ENCODE measurements around the gene TNFRSF18.
A peak's percentile ranks its signal among the peaks of the same experiment; 100 is the strongest.
"Not testable (repeated sequence)": the region's sequence is repeated elsewhere in the genome, so short reads cannot be mapped to it uniquely, and the experiment has no call there.

TNFRSF18 gene

GRCh38 chr1:1206376-1206965 is at the start of gene TNFRSF18:
Gene TNFRSF18 (minus strand): TSS chr1:1206592. CDS start chr1:1206571, 21 bp downstream.
- no peak for DNase-seq

- DNase-seq, result no peak
Measured at GRCh38 chr1:1255611-1256010, 49.2 kb upstream of the TNFRSF18 start.

DNA sequence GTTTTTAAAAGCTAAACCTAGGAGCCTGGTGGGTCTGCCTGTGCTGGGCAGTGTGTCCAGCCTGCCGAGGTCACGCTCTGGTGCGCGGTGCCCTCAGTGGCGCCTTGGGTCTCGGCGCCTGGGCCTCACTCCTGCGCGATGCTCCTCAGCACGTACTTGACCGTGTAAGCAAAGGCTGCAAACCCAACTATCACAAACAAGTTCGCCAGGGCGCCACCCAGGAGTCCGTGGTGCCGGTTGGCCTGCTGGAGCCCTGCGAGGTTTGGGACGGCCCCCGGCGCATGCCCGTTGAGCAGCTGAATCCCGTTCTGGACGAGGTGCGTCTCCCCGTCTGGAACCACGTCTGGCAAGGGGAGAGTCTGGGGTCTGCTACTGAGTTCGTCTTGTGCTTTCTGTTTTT is 48.7 kb upstream of the TNFRSF18 start:
- DNase-seq, result no peak

DNA sequence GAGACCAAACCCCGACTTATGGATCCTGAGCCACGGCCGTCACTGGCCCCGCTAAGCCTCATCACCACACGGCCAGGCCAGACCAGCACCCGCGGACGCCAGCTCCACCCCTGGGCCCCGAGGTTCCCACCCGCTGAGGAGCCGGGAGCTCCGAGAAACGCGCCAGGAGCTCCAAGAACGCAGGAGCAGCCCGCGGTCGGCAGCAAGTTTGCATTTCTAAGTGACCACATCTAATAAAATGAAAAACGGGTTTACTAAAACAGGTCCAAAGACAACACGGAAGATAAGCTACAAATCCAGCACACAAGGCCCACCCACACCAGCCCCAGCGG is 48.2 kb upstream of the TNFRSF18 start:
- DNase-seq, result no peak

- DNase-seq, result no peak
Measured at GRCh38 chr1:1253972-1254666, 47.7 kb upstream of the TNFRSF18 start.

DNA sequence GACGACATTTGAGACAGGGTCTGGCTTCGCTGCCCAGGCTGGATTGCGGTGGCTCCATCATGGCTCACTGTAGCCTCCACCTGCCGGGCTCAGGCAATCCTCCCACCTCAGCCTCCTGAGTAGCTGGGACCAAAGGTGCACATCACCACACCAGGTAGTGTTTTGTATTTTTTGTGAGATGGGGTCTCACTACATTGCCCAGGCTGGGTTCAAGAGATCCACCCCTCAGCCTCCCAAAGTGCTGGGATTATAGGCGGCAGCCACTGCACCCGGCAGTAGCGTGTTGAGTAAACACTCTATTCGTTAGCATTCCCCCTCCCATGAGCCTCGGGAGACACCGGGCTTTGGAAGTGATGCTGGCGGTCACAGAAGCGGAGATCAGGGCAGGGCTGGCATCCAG is 46.9 kb upstream of the TNFRSF18 start:
- no peak for DNase-seq

DNA sequence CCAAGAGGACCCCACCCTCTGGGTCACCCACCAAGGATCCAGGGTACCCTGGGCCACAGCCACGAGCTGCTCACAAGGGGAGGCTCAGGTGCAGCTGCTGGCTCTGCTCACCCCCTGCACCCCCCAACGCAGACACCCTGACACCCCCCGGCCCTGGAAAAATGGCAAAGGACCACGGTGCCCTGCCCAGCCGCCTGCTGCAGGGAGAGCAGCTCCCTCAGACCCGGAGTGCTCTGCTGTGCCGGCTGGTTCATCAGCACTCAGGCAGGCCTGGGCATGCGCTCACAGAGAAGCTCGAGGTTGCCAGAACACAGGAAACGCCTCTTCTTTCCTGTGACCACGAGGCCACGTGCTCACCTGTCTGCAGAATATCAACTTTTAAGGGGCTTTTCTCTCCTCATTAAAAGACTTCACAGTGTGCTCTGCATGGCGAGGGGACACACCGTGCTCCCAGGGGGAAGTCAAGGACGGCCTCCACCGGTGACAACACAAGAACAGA is 44.4 kb upstream of the TNFRSF18 start:
- peak; percentile 14 for DNase-seq

DNA sequence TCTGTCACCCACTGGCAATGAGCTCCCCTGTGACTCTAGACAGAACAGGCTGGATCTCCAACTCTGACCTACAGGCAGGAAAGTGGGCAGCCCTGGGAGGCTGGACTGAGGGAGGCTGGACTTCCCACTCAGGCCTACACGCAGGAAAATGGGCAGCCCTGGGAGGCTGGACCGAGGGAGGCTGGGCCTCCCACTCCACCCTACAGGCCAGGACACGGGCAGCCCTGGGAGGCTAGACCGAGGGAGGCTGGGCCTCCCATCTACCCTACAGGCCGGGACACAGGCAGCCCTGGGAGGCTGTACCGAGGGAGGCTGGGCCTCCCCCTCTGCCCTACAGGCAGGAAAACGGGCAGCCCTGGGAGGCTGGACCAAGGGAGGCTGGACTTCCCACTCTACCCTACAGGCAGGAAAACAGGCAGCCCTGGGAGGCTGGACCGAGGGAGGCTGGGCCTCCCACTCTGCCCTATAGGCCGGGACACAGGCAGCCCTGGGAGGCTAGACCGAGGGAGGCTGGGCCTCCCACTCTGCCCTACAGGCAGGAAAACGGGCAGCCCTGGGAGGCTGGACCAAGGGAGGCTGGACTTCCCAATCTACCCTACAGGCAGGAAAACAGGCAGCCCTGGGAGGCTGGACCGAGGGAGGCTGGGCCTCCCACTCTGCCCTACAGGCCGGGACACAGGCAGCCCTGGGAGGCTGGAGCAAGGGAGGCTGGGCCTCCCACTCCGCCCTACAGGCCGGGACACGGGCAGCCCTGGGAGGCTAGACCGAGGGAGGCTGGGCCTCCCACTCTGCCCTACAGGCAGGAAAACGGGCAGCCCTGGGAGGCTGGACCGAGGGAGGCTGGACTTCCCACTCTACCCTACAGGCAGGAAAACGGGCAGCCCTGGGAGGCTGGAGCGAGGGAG is 41.9 kb upstream of the TNFRSF18 start:
- not testable (repeated sequence) for DNase-seq

DNA sequence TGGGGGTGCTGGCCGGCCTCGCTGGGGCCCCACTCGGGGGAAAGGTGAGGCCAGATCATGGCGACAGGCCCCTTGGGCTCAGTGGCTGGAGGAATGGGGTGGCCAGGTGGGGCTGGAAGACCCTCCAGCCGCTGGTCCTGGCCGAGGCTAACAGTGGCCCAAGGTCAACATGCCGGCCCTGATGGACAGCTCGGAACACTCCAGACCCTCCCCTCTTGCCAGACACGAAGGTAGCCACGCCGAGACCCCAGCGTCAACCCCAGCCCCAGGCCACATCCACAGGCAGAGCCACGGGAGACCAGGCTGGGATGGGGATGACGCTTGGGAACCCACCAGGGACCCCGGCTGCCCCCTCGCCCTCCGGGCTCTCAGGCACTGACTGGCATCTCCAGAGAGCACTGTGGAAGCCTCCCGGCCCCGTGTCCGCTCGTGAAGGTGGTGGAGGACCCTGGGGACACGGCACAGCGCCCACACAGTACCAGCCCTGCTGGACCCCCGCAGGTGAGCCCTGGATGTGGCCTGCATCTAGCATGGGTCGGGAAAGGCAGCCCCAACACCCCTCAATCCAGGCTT is 41.0 kb upstream of the TNFRSF18 start:
- no peak for DNase-seq

DNA sequence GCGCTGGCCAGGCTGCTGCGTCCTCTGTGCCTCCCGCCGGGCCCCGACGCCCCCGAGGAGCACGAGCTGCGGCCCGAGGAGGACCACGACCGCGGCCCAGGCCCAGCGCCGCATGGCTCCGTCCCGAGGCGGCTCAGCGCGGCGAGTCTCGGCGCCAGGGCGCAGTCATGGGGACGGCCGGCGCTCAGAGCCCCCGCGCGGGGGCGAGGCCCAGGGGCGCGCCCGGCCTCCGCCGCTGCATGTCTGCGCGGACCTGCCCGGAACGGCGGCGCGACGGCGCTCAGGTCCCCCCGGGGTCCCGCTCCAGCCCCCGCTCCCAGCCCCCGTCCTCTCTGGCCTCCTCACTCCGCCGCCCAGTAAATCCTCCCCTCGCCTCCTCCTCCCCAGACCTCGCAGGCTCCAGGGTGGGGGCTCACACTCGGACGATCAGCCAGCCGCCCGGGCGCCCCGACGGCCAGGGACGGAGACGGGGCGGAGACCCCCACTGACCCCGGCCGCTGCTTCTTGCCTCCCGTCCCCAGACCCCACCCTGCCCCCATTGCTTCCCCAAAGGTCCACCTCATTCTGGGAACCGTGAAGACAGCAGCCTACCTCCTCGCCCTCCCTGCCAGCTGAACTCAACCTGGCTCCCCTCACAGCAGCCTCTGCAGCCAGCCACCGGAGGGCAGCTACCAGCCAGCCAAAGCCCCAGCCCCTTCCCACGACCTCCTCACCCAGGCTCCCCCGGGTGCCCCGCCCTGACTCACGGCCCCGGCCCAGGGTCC is 40.4 kb upstream of the TNFRSF18 start, which contains the start of gene C1QTNF12:
TSS of gene C1QTNF12 (minus strand) at position 146 of the 764 bp plus-strand sequence. CDS start at position 114, 32 bp downstream.
- DNase-seq, result no peak

- DNase-seq, result no peak
Measured at GRCh38 chr1:1245817-1246576, 39.6 kb upstream of the TNFRSF18 start.

DNA sequence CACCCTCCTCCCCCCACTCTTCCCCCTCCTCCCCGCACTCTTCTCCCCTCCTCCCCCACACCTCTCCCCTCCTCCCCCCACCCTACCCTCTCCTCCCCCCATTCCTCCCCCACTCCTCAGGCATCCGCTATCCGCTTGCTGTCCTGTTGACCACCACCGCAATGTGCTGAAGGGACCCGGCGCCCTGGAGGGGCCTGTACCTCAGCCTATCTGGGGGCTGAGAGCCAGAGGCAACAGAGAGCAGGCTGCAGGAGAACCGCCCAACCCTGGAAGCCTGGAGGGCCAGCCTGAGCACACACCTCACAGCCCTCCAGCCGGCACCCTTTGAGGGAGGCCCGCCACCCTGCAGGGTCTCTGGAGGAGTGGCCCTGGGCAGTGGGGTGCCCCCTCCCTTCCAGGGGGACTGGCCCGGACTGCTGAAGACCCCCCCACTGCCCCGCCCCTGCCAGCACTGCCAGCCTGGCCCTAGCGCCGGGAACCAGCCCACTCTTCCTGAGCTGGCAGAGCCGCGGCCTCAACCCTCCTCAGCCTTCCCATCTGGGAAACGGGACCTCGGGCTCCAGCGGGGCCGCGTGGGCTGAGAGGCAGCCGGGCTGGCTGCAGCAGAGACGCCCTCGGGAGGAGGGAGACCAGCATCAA is 38.9 kb upstream of the TNFRSF18 start:
- DNase-seq, result no peak

DNA sequence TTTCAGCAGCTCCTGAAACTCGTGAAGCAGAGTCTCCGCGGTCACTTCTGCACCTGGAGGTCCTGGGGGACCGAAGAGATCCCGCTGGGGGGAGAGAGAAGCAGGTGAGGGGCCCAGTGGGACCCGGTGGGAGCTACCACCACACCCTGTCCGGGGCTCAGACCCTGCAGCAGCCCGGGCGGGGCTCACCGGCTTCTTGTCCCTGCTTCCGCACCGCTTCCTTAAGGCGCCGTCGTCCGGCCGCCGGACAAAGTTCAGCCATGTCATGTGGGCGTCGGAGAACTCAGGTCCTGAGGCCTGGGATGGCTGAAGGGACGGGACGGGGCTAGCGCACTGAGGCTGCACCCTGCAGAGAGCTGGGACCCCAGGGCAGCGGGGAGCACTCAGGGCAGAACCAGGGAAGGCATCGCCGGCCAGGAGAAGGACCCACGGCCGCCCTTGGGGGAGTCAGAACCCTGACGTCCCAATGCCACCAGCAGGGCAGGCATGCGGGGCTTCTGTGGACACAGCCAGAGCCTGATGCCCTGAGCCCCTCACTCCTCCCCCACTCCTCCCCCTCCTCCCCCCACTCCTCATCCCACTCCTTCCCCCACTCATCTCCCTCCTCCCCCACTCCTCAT is 37.9 kb upstream of the TNFRSF18 start:
- DNase-seq, result no peak

DNA sequence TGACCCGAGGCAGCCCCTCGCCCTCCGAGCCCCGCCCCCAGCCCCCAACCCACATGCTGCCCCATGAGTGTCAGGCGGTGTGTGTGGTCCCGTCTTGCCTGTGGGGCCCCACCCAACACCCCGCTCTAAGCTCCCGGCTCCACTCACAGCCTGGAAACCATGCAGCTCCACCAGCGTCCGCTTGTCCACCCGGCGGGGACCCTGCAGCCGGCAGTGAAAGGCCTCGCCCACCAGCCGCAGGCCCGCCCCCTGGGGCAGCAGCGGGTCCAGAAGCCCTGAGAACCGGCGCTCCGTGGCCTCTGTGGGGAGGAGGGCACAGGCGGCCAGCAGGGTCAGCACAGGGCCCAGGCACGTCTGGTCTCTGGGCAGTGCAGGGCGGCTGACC is 37.4 kb upstream of the TNFRSF18 start:
- DNase-seq, result no peak

GRCh38 chr1:1243266-1243660 is 36.9 kb upstream of the TNFRSF18 start:
- DNase-seq, result no peak

GRCh38 chr1:1242461-1243265 is 36.3 kb upstream of the TNFRSF18 start:
- DNase-seq, result no peak

- DNase-seq, result no peak
Measured at GRCh38 chr1:1241588-1242219, 35.3 kb upstream of the TNFRSF18 start.

- no peak for DNase-seq
Measured at GRCh38 chr1:1240822-1241587, 34.6 kb upstream of the TNFRSF18 start.

DNA sequence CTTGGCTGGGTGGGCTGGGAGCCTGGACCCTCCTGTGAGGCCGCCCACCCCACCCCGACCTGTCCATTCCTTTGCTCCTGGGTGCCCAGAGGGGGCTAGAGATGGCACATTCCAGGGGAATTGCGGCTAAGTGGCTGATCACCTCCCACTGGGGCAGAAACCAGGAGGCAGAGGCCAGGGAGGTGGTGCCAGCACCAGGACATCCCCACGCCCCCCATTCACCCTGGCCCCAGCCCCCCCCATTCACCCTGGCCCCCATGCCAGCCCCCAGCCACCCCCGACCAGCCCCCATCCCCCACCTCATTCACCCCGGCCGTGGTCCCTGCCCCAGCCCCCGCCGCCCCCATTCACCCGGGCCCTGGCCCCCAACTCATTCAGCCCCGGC is 33.9 kb upstream of the TNFRSF18 start:
- no peak for DNase-seq

All from GDM1 (cell line).